ENCODE results near the gene FOS.

Gene FOS

GRCh38 chr14:75252254-75252837 is 26.3 kb upstream of the FOS start:
- no peak for DNase-seq

- DNase-seq = no peak
Observed at GRCh38 chr14:75254381-75254822, 24.2 kb upstream of the FOS start.

- DNase-seq = no peak
Observed at GRCh38 chr14:75254901-75255584, 23.6 kb upstream of the FOS start.

- DNase-seq = no peak
Observed at GRCh38 chr14:75258079-75258802, 20.4 kb upstream of the FOS start.

GRCh38 chr14:75258803-75259509 is 19.7 kb upstream of the FOS start:
- peak; percentile 96 to 98 for DNase-seq

- no peak for DNase-seq
Observed at GRCh38 chr14:75259510-75259855, 19.1 kb upstream of the FOS start.

- DNase-seq = no peak
Observed at GRCh38 chr14:75260025-75260763, 18.4 kb upstream of the FOS start.

GRCh38 chr14:75261820-75262219 is 16.8 kb upstream of the FOS start:
- no peak for DNase-seq

GRCh38 chr14:75262641-75263040 is 16.0 kb upstream of the FOS start:
- no peak for DNase-seq

- no peak for DNase-seq
Observed at GRCh38 chr14:75264036-75264435, 14.6 kb upstream of the FOS start.

- DNase-seq = no peak
Observed at GRCh38 chr14:75267141-75267721, 11.4 kb upstream of the FOS start.

- DNase-seq = no peak
Observed at GRCh38 chr14:75268633-75269550, 9.7 kb upstream of the FOS start.

- DNase-seq = no peak
Observed at GRCh38 chr14:75271514-75271913, 7.1 kb upstream of the FOS start.

GRCh38 chr14:75273272-75274049 is 5.2 kb upstream of the FOS start:
- no peak for DNase-seq

- no peak for DNase-seq
Observed at GRCh38 chr14:75274050-75274898, 4.4 kb upstream of the FOS start.

GRCh38 chr14:75274899-75275569 is 3.6 kb upstream of the FOS start:
- DNase-seq = no peak

GRCh38 chr14:75275598-75275997 is 3.0 kb upstream of the FOS start:
- DNase-seq = no peak

GRCh38 chr14:75277008-75277814 is 1.4 kb upstream of the FOS start:
- no peak for DNase-seq
